Measurements from ENCODE around the gene TRMT1.
"Not testable (repeated sequence)": the region's sequence is repeated elsewhere in the genome, so short reads cannot be mapped to it uniquely, and the experiment has no call there.

Gene TRMT1

DNA sequence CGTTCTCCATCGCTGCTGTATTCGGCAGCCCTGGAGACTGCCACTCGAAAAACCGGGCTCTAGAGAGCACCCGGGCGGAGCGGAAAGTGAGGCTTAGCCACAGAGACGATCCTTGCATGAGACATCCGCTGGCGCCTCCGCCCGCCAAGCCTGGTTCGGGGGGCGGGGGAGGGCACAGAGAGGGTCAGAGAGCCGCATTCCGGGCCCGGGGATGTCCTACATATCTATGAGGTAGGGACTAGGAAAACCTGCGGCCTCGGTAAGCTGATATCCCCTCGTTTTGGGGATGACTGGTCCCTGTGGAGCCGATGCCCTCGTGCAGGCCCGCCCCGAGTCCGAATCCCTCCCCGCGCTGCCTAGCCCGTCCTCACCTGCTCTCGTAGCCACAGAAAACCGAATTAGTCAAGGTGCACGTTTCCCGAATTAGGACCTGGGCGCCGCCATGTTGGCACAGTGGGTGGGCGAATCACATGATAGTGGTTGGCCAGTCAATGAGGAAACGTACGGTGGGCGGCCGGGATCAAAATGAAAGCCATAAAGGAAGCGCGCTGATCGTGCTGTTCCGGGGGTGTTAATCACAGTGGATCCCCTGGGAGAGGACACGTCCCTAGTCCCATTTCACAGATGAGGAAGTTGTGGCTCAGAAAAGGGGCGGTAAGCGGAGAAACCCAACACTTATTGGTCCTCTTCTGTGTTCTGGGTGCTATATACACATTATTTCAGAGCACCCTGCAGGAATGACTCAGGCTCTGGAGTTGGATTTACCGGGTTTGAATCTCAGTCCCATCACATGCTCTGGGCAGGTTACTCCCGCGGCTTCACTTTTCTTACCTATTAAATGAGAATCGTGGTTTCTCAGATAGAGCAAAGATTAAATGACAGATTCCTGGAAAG lies at the start of gene TRMT1:
TSS of gene TRMT1 (minus strand) at position 459 of the 894 bp plus-strand sequence. CDS start at position 118, 341 bp downstream.
- Mint-ChIP-seq H3K9me3 (no peaks in the 10 kb centered on the region), H3K4me3 (peak within 1 kb of the TSS; percentile 97 to 99), H3K27ac (peak within 1 kb of the TSS; percentile 98), H3K27me3 (no peaks in the 10 kb centered on the region), H3K36me3 (peaks cover 16 to 44% of the 10 kb centered on the region in 2 donors), H3K4me1 (peaks cover 30 to 75% of the 10 kb centered on the region in 2 donors)
- ATAC-seq (replicated peaks) (peak; percentile 65 to 69), DNase-seq (peak; percentile 94)

- peaks cover 45 to 92% of the 10 kb centered on the region in 2 donors for H3K4me1 Mint-ChIP-seq
- H3K9me3 Mint-ChIP-seq; H3K36me3 Mint-ChIP-seq; H3K27me3 Mint-ChIP-seq; ATAC-seq (replicated peaks); DNase-seq; H3K4me3 Mint-ChIP-seq: not testable (repeated sequence)
- H3K27ac Mint-ChIP-seq = peak overlapping the region; percentile 84
These were observed 49.6 kb upstream of the TRMT1 start for GRCh38 chr19:13166151-13166550.

DNA sequence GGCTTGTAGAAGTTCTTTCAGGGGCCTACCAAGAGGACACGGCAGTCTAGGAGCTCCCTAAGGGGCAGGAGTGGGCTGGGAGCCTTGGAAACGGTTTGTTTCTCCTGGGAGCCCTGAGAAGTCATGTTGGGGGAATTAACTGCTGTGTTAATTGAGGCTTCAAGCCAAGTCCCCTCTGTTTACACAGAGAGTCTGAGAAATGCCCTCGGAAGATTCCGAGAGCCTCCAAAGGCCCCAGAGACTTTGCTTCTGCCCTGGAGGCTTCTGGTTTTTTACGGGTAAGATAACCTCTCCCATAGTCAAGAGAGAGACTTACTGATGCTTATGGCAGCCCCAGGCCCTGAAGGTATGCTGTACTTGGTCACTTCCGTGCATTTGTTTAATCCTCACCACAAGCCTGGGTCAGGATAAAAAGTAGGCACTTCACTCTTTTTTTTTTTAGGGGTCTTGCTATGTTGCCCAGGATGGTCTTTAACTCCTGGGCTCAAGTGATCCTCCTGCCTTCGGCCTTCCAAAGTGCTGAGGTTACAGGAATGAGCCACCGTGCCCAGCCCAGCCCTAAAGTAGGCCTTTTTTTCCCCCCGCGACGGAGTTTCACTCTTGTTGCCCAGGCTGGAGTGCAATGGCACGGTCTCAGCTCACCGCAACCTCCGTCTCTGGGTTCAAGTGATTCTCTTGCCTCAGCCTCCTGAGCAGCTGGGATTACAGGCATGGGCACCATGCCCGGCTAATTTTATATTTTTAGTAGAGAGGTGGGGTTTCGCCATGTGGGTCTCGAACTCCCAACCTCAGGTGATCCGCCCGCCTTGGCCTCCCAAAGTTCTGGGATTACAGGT lies 48.8 kb upstream of the TRMT1 start:
- Mint-ChIP-seq H3K4me3 (no peak overlapping the region), H3K4me1 (peaks cover 43 to 91% of the 10 kb centered on the region in 2 donors), H3K9me3 (no peaks in the 10 kb centered on the region), H3K27me3 (no peaks in the 10 kb centered on the region), H3K36me3 (peaks cover 2 to 3% of the 10 kb centered on the region in 2 donors), H3K27ac (peak overlapping the region; percentile 84)
- ATAC-seq (replicated peaks) = no peak
- DNase-seq = no peak

DNA sequence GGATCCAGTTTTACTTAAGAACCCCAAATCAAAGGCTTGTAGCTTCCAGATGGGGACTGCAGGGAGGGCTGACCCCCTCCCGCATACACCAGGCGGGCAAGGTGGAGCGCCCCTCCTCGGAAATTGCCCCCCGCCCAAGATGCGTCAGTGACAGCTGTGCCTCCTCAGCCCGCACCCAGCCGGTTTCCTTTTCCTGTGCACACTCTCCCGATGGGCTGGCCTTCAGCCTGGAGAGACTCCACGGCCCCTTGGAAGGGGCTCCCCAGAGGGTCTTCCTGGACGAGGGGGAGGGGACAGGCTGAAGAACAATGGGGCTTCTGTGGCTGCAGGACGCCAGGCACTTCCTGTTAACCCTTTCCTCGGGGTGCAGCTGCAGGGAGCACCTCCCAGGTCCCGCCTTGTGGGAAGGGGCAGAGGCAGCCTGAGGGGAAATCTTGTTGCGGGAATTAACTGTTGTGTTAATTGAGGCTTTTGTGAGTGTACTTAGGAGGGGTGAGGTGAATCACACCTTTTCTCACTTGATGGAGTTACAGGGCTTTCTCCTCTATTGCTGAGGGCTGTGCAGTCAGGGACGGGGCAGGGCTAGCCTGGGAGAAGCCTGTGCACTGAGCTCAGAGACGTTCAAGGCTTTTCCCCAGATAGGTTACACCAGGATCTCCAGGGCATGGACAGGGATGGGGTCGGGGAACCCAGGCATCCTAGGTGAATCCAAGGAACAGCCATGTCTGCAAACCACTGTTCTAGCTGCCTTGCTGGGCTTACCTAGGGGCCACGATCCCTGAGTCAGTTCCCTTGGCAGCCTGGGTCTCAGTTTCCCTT lies 48.0 kb upstream of the TRMT1 start:
- Mint-ChIP-seq H3K9me3 (no peaks in the 10 kb centered on the region), H3K4me1 (peaks cover 42 to 89% of the 10 kb centered on the region in 2 donors), H3K27ac (peak overlapping the region; percentile 74), H3K4me3 (peak overlapping the region; percentile 67 to 85), H3K36me3 (peaks cover 2 to 3% of the 10 kb centered on the region in 2 donors), H3K27me3 (no peaks in the 10 kb centered on the region)
- no peak for ATAC-seq (replicated peaks)
- no peak for DNase-seq

- DNase-seq = peak; percentile 47
- Mint-ChIP-seq H3K27me3 (no peaks in the 10 kb centered on the region), H3K27ac (peak overlapping the region; percentile 78), H3K4me3 (peak overlapping the region; percentile 67 to 85), H3K9me3 (no peaks in the 10 kb centered on the region), H3K4me1 (peaks cover 37 to 81% of the 10 kb centered on the region in 2 donors), H3K36me3 (peaks cover 2 to 3% of the 10 kb centered on the region in 2 donors)
- peak; percentile 33 to 34 for ATAC-seq (replicated peaks)
These were observed 47.2 kb upstream of the TRMT1 start for GRCh38 chr19:13163609-13164342.

DNA sequence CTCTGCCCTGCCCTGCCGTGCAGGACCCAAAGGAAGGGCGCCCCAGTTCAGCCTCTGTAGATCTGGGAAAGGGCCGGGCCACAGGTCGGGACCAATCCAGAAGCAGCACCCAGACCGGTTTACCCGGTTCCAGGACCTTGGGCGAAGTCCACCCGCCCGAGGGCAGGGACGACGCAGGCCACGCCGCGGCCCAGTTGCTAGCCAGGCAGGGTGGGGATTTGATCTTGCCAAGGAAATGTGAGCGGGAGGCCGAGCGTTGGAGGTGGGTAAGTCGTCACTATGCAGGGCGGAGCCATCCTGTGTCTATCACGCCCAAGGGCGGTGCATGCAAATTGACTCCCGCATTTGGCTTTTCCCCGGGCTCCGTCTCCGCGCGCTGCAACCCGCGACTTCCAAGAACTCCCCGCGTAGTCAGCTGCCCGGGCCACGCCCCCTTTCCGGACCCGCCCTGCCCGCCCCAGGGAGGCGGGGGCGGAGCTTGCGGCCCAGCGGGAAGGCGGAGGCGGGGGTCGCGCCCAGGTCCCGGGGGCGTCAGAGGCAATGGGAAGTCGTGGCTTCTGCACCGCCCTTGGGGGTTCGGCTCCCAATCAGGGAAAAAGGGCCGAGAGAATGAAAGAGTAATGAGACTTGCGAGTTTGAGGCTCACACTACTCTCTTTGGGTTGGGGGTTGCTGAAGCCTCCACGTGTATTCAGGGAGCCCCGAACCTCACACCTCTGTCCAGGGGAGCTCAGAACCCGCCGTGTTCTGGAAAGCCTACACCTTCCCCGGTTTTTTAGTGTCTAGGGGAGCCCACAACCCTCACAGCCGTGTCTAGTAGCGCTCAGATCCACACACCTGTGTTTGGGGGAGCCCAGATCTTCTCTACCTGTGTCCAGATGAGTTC lies 46.4 kb upstream of the TRMT1 start:
- H3K27me3 Mint-ChIP-seq = no peaks in the 10 kb centered on the region
- H3K4me3 Mint-ChIP-seq = peak overlapping the region; percentile 82 to 85
- H3K27ac Mint-ChIP-seq = peak overlapping the region; percentile 87
- DNase-seq (peak; percentile 78), ATAC-seq (replicated peaks) (peak; percentile 60 to 65)
- H3K4me1 Mint-ChIP-seq = peaks cover 41 to 81% of the 10 kb centered on the region in 2 donors
- peaks cover 2 to 3% of the 10 kb centered on the region in 2 donors for H3K36me3 Mint-ChIP-seq
- no peaks in the 10 kb centered on the region for H3K9me3 Mint-ChIP-seq

- peaks cover 0 to 2% of the 10 kb centered on the region in 2 donors for H3K36me3 Mint-ChIP-seq
- no peak for DNase-seq
- H3K4me3 Mint-ChIP-seq = no peak overlapping the region
- H3K9me3 Mint-ChIP-seq = no peaks in the 10 kb centered on the region
- no peaks in the 10 kb centered on the region for H3K27me3 Mint-ChIP-seq
- H3K27ac Mint-ChIP-seq = no peak overlapping the region
- no peak for ATAC-seq (replicated peaks)
- peaks cover 49 to 82% of the 10 kb centered on the region in 2 donors for H3K4me1 Mint-ChIP-seq
These were observed 44.0 kb upstream of the TRMT1 start for GRCh38 chr19:13160557-13160956.

DNA sequence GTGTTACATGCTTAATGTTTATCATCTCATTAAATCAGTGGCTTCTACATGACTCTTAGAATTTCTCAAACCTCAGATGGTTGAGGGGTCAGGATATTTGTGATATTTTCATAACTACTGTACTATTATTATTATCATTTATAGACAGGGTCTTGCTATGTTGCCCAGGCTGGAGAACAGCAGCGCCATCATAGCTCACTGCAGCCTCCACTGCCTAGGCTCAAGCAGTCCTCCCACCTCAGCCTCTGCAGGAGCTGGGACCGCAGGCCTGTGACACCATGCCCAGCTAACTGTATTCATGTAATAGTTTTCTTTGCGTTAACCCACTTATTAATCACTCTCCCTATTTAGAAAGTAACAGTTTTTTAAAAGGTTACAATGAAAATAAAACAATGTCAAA lies 43.2 kb upstream of the TRMT1 start:
- H3K4me3 Mint-ChIP-seq = no peak overlapping the region
- no peaks in the 10 kb centered on the region for H3K27me3 Mint-ChIP-seq
- no peak for DNase-seq
- H3K4me1 Mint-ChIP-seq = peaks cover 48 to 80% of the 10 kb centered on the region in 2 donors
- H3K36me3 Mint-ChIP-seq = peaks cover 7 to 9% of the 10 kb centered on the region in 2 donors
- H3K27ac Mint-ChIP-seq = peak overlapping the region; percentile 82
- no peaks in the 10 kb centered on the region for H3K9me3 Mint-ChIP-seq
- ATAC-seq (replicated peaks) = no peak

GRCh38 chr19:13155472-13156359 lies 39.2 kb upstream of the TRMT1 start:
- DNase-seq = peak; percentile 98

GRCh38 chr19:13154911-13155471 lies 38.5 kb upstream of the TRMT1 start:
- ATAC-seq (replicated peaks) (peak; percentile 21 to 22), DNase-seq (peak; percentile 86)
- peaks cover 0 to 4% of the 10 kb centered on the region in 2 donors for H3K27me3 Mint-ChIP-seq
- H3K4me1 Mint-ChIP-seq = peaks cover 41 to 62% of the 10 kb centered on the region in 2 donors
- peak overlapping the region; percentile 98 to 99 for H3K4me3 Mint-ChIP-seq
- H3K36me3 Mint-ChIP-seq = peaks cover 34 to 40% of the 10 kb centered on the region in 2 donors
- no peaks in the 10 kb centered on the region for H3K9me3 Mint-ChIP-seq
- peak overlapping the region; percentile 98 for H3K27ac Mint-ChIP-seq

More at GRCh38 chr19:13155472-13156359, 39.2 kb upstream of the TRMT1 start:
- H3K27ac Mint-ChIP-seq = peak overlapping the region; percentile 98
- peak overlapping the region; percentile 98 to 99 for H3K4me3 Mint-ChIP-seq
- peaks cover 41 to 69% of the 10 kb centered on the region in 2 donors for H3K4me1 Mint-ChIP-seq
- ATAC-seq (replicated peaks) = peak; percentile 36 to 49
- no peaks in the 10 kb centered on the region for H3K9me3 Mint-ChIP-seq
- H3K36me3 Mint-ChIP-seq = peaks cover 32 to 36% of the 10 kb centered on the region in 2 donors
- H3K27me3 Mint-ChIP-seq = peaks cover 0 to 4% of the 10 kb centered on the region in 2 donors

DNA sequence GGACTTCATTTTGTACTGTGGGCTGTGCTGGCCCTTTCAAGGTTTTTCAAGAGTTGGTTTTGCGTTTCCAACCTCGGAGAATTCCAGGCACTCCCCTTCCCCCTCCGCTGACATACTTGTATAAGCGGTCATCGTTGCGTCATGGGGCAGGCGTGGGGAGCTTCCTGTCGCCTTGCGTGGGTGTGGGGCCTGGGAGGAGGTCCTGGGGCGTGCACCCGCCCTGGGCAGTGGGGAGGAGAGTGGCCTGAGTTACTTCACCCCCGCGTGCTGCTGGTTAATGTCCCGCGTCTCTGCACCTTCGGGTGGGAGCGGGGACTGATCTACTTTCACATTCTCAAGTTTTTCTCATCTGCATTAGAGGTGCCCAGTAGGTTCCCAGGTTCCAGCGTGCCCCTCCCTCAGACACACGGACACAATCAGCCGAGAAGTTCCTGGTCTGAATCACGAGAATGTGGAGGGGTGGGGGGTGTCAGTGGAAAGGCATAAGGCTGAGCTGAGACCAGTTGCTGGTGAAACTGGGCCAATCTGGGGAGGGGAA lies 37.8 kb upstream of the TRMT1 start:
- Mint-ChIP-seq H3K4me1 (peaks cover 42 to 63% of the 10 kb centered on the region in 2 donors), H3K27me3 (peaks cover 0 to 4% of the 10 kb centered on the region in 2 donors), H3K9me3 (no peaks in the 10 kb centered on the region), H3K27ac (peak overlapping the region; percentile 98), H3K36me3 (peaks cover 34 to 40% of the 10 kb centered on the region in 2 donors), H3K4me3 (peak overlapping the region; percentile 98 to 99)
- ATAC-seq (replicated peaks) (no peak), DNase-seq (peak; percentile 72)
